HG03575 (cell line): Measurements from ENCODE around the gene SUSD3.
"Not testable (repeated sequence)": the region's sequence is repeated elsewhere in the genome, so short reads cannot be mapped to it uniquely, and the experiment has no call there.

Experiments used
- ATAC-seq: cut with Tn5 transposase; IDR thresholded peaks from one replicate; pipeline ENCODE4 v1.9.1; 2021; ENCODE audit not compliant: unreplicated experiment, insufficient number of reproducible peaks, low FRiP score; ENCODE audit errors: extremely low read depth

SUSD3 gene

DNA sequence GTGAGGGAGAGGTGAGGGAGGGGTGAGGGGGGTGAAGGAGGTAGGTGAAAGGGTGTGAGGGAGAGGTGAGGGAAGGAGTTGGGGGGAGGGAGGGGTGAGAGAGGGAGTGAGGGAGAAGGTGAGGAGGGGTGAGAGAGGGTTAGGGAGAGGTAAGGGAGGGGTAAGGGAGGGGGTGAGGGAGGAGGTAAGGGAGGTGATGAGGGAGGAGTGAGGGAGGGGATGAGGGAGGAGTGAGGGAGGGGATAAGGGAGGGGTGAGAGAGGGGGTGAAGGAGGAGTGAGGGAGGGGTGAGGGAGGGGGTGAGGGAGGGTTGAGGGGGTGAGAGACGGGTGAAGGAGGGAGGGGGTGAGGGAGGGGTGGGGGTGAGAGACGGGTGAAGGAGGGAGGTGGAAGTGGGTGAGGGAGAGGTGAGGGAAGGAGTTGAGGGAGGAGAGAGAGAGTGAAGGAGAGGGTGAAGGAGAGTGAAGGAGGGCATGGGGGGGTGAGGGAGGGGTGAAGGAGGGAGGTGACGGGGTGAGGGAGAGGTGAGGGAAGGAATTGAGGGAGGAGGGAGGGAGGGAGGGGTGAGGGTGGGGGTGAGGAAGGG lies 57.1 kb downstream of the SUSD3 start:
- ATAC-seq, result no peak

DNA sequence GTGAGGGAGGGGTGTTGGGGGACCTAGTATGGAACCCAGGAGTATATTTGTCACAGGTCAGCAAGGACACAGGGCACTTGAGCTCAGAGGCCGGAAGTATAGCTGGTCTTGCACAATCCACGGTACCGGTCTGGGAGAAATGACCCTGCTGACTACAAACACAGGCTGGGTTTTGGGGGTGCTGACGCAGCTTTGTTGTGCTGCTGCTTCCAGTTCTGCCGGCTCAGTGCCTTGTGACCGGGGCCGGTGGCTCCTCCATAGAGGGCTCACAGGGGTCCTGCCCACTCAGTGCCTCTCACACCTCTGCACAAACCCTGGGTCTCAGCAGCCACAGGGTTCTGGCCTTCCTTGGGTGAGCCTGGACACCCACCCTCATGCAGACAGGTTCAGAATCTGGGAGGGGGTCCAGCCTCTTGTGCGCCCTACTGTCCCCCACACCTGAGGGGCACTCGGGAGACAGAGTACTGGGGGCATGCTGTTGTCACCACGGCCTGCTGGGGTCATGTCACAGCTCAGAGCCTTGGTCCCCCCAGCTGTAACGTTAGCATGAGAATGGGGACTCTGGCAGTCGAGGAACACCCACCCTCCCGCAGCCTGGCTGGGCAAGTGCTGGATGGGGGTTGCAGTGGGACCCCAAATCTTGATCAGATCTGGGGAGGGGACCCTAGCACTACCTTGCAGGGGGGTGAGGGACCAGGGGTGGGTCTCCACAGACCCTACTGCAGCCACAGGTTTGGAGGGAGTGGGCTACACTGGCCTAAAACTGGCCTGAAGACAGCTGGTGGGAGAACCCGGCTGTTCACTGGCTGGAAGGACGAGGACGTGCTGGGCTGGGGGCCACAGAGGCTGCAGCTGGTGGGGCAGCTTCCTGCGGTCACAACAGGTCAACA lies 57.8 kb downstream of the SUSD3 start:
- no peak for ATAC-seq

DNA sequence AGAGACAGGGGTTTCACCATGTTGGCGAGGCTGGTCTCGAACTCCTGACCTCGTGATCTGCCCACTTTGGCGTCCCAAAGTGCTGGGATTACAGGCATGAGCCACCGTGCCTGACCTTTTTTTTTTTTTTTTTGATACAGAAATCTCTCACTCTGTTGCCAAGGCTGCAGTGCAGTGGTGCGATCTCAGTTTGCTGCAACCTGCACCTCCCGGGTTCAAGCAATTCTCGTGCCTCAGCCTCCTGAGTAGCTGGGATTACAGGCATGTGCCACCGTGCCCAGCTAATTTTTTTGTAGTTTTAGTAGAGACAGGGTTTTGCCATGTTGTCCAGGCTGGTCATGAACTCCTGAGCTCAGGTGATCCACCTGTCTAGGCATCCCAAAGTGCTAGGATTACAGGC lies 59.0 kb downstream of the SUSD3 start:
- ATAC-seq, result not testable (repeated sequence)

DNA sequence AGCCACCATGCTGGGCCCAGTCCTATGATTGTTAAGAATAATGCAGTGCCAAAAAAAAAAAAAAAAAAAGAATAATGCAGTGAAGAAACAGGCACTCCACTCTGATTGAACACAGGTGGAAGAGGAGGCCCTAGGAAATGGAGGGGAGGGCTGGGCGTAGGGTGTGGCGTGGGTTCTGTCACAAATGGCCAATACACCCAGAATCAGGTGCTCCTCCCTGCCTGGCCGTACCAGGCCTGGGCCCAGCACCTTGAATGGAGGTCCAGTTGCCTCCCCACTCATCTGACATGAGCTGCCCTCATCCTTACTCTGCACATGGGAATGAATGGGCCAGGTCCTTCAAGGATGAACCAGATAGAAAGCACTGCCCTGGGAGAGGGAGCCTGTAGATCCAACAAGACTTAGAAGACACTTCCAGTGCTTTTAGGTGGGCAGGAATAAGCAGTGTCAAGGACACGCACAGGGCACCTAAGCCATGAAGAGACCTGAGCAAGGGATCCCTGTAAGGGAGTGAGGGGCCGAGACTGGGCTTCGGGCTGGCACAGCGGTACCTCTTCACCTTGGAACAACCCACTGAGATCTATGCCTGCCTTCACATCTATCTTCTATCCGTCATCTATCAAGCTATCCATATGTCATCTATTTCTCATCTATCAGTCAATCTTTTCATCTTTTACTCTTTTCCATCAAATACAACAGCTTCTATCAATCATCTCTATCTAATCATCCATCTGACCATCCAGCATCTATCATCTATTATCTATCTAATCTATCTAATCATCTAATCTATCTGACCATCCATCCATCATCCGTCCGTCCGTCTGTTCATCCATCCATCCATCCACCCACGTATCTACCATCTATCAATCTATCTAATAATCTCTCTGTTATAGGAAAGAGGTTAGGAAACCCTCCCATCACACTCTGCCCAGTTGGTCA lies 59.7 kb downstream of the SUSD3 start:
- ATAC-seq, result no peak

DNA sequence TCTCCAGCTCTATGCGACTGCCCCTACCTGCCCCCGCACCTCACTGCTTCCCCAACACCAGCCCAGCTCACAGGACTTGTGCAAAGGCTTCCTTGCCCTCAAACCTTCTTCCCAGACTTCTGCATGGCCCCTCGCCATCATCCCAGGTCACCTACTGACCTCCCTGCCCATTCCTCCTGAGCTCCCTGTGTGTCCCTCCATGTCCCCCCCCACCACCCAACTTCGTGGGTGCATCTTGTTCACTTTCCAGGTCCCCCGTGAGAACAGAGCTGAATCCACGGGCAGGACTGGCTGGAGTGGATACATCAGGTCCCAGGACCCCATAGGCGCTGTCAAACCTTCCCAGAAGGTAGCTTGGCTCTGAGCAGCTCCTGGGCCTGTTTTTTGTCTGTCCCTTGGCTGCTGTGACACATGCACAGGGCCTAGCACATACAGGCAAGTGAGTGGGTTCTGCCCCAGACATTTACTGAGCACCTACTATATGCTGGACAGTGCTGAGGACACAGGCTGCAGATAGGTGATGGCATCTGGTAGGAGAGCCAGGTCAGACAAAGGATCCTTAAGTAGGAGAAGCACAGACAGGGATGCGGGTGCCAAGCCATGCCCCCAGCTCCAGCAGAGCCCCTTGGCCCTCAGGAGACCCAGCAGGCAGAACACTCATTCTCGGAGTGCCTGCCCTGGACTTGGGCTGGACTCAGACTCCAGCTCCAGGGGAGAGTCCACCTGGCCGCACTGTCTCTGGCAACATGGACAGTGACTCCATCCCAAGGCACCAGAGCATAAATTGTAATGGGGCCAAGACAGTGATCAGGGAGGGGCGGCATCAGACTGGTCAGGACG lies 60.6 kb downstream of the SUSD3 start:
- no peak for ATAC-seq

DNA sequence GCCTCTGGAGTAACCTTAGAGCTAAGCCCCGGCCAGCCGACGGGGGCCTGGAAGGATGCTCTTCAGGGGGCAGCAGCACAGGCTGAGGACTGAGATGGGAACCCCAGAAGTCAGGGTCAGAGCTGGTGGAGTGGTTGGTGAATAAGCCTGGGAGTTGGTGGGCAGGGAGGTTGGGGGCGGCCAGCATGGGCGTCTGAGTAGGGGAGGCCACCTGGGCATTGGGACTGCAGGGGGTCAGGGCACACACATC lies 61.1 kb downstream of the SUSD3 start:
- ATAC-seq, result no peak

DNA sequence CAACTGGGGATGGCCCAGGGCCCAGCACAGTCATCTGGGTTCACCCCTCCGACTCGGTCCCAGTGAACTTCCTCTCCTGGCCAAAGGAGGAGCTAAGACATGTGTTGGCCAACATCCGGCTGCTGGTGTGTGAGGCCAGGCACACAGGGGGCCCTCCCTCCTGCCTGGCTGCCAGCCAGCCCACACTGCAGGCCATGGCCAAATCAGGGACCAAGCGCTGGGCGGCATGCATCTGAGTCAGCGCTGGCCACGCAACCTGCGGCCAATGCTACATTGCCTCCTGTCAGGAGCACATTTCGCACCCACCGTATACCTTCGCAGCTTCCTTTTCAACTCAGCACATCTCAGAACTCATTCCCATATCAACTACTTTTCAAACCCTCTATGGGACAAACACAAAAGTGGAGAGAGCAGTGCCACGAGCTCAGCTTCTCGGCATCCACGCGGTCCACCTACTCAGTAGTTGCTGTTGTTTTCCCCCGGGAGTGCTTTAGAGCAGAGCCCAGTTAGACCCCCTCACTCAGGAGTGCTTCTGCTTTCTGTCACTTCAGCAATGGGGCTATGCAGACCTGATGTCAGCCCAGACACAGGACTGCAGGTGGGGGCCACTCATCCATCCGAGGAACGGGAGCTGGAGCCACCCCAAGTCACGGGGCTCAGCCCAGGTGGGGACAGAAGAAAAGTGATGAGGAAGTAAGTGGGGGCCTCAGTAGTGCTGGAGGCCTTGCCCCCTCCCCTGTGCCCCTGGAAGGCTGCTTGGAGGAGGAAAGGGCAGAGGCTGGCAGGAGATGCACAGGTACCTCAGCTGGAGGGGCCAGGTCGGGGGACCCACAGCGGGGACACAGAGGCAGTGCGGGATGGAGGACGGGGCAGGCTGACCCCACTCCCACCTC lies 61.7 kb downstream of the SUSD3 start:
- ATAC-seq, result no peak

DNA sequence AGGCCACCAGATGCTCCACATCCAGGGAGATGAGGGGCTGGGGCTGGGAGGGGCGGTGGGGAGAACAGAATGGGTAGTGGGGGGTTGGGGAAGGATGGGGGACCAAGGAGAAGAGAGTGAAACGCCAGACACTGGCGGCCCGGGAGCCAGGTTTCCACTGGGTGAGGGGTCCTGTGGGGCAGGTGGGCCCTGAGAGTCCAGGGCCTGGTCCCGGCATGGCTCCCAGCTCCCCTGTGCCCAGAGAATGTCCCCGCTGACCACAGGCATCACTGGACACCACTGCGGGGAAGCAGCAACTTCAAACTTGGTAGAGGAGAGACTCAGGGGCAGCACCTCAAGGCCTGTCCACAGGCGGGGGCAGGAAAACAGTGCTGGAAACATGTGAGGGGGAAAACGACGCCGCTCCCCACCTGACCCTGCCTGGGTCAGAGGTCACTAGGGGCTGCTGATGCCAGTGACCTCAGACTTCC lies 62.4 kb downstream of the SUSD3 start:
- ATAC-seq, result no peak

DNA sequence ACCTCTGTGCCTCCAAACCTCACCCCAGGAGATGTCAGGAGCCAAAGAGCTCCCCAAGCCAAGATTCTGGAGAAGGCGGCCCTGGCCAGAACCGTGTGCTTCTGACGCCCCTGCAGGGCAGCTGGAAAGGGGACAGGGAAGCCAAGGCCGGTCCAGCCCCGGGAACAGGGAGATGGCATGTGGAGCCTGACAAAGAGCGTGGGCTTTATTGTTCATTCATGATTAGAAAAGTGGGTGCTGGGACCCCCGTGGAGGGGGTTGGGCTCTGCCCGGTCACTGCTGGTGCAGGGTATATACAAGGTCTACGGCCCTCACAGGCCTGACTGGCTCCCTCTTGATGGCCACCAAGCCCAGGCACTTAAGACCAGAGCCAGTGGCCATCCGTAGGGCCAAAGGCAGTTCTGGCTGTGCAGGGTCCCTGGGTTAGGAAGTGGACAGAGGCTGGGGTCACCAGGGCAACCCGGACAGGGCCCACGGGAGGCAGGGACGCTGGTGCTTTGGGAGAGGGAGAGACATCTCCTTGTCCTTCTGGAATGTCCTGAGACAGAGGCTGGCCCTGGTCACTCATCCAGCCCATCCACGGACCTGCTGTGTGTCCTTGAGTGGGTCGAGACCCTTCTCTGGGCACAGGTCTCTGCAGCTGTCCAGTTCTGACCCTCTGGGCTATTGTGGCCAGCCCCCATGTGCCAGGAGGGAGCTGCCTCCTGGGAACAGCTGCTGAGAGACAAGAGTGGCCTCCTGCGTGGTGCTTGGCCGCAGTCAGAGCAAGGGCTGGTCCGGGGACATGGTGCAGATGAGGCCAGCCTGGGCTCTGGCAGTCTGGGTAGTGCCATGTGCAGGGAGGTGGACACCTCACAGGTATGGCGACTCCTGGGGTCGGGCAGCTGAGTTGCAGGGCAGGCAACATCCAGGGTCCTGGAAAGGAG lies 63.1 kb downstream of the SUSD3 start:
- ATAC-seq, result no peak

DNA sequence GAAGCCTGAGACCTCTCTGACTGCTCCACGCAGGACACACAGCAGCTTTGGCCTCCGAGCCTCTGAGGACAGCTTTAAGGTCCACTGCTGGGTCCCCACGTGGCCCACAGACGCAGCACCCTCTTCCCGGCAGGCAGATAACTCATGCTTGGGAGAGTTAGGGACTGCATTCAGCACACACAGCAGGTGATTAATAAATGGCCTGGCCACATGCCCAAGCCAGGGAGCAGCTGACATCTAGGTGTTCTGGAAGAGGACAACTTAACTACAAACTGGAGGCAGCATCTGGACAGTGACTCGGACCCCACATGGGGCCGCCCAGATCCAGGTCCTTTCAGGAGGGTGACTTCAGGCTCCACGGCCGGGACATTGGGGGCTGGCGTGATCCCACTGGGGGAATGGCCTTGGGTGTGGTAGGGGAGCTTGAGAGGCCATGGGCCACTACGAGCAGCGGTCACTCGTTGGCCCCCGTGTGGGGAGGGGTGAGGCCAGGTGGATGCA lies 64.3 kb downstream of the SUSD3 start:
- no peak for ATAC-seq

DNA sequence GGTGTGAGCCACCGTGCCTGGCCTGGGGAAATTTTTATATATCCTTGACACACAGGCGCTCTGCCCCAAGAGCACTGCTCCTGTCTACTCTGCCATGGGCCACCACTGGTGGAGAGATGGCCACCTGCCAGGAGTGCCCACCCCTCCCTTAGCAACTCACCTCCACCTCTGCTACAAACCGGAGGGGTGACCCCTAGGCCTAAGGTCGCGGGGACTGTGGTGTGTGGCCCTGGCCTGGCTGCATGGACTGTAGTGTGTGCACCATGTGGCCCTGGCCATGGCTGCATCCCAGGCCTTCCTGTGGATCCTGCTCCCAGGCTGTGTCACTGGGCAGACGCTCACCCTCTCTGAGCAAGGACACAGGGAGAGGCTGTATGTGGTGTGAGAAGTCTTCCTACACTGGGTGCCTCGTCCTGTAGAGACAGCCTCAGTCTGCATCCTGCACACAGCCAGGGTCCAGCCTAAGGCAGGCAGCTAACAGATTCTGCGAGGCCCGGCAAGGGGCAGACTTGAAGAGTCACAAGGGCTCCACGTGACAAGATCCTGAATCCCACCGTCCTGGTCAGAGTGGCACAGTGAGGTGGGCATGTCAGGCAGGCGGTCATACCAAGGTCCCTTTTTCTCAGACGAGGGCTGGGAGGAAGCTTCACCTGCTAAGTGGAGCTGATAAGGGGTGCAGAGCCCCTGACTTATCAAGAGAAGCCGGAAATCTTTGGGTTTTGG lies 65.2 kb downstream of the SUSD3 start:
- no peak for ATAC-seq

DNA sequence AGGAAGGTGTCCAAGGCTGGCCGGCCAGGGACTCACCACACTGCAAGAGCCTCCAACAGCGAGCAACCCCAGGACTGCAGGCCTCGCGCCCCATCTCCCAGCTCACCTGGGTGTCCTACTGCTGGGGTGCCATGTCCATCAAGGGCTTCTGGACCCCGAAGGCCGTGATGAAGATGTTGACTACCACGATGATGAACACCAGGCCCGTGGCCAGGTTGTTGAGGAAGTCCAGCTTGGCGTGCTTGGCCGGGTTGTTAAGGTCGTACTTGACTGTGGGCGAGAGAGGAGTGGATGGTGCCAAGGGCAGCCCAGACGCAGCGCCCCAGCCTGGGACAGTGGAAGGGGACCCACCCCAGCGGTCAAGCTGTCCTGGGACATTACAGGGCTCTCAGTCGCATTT lies 66.3 kb downstream of the SUSD3 start:
- no peak for ATAC-seq

DNA sequence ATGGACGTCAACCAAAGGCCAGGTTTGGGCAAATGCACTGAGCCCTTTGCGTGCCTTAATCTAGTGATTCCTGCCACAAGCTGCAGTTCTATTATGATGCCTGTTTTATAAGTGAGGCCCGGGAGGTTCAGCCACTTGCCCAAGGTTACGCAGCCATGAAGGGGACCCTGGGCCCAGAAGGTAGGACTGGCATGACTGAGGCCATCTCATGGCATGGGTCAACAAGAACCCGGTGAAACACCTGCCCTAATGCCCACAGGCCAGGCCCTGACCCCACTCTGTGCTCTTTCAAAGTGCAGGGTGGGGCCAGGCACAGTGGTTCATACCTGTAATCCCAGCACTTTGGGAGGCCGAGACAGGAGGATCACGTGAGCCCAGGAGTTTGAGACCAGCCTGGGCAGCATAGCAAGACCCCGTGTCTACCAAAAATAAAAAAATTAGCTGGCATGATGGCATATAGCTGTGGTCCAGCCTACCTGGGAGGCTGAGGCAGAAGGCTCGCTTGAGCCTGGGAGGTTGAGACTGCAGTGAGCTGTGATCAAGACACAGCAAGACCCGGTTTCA lies 66.9 kb downstream of the SUSD3 start:
- no peak for ATAC-seq

DNA sequence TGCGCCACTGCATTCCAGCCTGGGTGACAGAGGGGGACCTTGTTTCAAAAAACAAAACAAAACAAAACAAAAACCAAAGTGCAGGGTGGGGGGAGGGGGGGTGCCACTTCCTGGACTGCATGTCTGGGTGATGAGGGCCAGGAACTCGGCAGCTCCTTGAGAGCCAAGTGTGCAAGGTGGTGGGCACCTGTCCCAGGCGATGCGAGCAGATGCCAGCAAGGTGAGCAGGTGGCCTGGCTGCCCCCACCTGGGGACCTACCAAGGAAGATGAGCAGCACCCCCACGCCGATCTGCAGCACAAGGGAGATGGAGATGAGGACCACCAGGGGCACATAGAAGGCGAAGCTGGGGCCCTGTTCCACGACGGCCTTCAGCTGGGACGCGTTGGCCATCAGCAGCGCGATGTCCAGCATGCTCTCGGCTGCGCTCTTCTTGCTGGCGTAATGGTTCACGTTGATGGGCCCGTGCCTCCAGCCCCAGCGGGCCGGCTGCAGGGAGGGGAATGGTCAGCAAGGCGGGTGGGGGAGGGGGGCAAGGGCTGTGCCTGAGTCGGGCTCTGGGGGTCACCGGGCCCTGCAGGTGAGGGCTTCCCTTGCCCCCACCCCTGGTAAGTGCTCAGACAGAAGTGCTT lies 67.8 kb downstream of the SUSD3 start:
- no peak for ATAC-seq

DNA sequence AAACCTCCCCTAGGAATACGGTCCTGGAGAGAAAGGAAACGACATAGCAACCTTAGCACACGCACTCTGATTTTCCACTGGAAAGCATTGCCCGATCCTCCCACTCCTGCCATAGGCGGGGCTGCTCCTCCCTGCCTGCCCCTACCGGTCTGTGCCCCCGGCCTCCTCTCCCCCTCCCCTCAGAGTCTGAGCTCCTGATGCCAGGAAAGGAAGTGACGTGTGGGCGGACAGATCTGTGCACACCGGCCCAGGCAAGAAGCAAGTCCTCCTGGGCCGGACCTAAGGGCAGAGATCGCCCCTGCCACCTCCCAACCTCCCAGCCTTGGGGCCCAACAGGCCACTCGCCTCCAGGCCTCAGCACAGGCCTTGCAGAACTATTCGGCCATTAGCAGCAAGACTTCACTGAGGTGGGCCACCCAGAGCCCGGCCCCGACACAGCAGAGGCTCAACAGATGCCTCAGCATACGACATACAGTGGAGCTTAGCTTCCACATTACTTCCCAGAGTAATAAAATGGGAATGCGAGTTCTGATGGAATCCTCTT lies 68.4 kb downstream of the SUSD3 start:
- ATAC-seq, result no peak
